SIG-M5 treated with dmso at 0.1 percent for 504 hours (cell line): ENCODE data around the gene MACROH2A1.

Source experiments
- DNase-seq: peaks from one replicate; lab custom pipeline; 2025; ENCODE audit not compliant: unreplicated experiment; lab: John Stamatoyannopoulos, UW

The MACROH2A1 gene

DNA sequence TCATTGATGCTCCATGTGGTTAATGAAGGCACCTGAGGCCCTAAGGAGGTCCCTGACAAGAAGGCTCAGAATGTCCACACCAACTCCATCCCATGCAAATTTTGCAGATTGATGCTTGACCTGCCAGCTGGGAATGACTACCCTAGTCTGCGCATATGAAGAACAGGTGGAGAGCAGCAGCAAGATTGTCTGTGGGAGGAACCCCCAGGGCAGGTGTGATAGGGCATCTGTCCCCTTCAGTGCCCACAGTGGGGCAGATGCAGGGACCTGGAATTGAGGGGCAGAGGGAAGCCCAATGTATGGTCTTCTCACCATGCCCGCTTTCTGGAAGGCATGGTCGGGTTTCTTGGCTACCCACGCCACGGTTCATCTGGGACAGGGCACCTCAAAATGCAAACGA lies 79.6 kb downstream of the MACROH2A1 start:
- no peak for DNase-seq

DNA sequence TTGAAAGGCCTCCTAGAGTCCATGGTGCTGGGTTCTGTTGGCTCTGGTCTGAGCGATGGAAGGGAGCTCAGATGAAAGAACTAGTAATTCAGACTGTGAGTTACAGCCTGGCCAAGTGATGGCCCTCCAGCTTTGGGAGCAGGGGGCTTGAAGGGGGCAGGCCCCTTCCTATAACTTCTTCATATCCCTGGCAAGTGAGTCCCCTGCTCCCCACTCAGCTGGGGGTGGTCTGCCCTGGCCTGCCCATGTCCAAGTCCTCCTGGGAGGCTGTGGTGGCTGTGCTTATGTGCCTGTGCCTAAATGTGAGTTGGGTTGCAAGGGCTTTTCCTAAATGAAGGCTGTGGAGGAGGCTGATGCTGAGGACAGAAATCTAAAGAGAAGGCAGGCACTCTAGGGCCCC lies 80.1 kb downstream of the MACROH2A1 start:
- no peak for DNase-seq

DNA sequence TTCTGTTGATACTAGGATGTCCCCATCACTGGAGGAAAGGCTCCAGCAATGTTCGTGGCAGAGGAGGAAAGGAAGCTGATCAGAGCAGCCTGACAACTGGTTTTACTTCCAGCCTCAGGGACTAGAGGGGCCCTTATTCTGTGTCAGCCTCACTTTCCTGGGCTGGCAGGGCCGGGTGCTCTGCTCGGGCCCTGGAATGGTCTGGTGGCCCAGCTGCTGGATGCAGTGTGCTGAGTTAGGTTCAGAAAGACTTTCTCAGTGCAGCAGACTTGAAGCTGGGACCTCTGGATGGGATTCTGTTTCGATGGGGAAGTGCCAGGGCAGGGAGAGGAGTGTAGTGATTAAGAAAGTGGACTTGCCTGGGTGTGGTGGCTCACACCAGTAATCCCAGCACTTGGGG lies 81.0 kb downstream of the MACROH2A1 start:
- no peak for DNase-seq

DNA sequence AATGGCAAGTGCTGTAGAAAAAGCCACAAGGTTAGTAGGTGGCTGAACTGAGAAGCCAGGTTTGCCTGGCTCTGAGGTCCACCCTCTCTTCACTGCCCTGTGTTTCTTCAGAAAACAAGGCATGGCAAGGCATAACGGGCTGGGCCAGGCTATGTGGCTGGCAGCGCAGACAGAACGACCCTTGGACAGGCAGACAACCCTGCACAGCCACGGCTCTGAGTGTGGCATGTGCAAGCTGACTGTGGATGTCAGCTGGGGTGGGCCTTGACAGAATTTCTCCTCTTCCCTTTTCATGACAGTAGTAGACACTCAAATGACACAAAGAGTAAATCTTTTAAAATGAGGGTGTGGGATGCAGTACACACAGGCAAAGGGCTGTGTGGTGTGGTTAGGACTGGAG lies 81.7 kb downstream of the MACROH2A1 start:
- no peak for DNase-seq

DNA sequence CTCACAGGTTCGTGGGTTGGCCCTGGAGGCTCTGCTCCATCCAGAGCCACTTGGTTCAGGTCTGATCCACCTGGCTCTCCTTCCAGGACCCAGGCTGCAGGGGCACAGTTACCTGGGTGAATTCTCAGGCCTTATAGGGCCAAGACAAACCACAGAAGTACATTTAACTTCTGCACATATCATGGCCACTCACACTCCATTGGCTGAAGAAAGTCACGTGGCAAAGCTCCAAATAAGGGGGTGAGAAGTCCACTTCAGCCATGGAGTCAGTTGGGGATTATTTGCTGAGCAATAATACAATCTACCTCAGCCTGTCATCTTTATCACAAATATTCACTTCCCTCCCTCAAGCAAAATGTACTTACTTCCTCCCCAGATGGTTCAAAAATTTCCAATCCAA lies 83.6 kb downstream of the MACROH2A1 start:
- no peak for DNase-seq

DNA sequence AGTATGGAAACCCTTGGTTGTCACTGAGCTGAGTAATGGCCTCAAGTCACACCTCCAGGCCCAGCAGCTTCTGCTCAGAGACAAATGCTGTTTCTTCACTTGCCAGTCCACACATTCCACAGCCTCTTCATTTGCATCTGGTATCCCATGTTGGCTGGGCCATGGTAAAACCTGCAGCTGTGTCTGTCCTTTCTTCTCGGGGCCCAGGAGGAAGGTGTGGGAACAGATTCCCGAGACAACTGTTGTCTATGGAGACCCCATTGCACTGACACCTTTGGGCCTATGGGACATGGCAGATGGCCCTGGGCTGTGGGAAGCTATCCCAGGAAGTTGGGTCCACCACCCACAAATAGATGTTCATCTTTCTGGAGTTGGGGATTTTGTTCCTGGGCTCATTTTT lies 85.1 kb downstream of the MACROH2A1 start:
- DNase-seq, result no peak

DNA sequence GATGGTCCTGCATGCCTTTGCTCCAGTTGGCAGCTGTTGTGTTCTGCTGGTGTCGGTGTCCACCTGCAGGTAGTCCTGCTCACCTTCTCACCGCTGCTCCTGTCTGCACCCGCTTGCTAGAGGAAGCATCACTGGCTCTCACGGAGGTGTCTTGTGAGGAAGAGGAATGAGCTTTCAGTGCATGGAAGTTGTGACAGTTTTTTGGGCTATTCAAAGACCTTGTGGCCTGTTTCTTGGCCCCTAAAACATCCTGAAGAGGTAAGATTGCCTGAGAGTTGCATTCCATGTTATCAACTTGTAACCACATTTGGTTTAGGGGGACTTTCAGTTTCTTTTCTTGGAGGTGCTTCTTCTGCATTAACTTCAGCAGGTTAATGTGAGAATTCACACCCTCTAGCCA lies 85.6 kb downstream of the MACROH2A1 start:
- DNase-seq, result no peak

DNA sequence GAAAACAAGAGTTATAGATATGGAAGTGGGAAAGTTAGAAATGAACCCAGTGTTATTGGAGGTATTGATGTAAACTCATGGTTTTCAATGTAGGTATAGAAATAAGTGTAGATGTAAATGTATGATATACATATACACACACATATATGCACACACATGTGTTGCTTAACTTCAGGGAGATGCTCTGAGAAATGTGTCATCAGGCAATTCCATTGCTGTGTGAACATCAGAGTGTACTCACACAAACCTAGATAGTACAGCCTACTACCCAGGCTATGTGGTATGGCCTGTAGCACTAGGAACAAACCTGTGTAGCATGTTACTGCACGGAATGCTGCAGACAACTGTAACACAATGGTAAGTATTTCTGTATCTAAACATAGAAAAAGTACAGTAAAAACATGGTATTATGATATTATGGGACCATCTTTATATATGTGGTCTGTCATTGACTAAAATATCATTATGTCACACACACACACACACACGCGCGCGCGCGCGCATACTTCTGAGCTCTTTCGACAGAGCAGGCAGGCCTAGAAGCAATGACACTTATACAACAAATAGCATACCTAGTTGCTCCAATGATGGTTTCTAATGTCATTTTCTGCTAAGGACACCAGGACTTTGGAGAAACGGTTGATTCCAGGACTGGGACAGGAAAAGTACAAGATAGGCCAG lies 86.6 kb downstream of the MACROH2A1 start:
- DNase-seq, result no peak

DNA sequence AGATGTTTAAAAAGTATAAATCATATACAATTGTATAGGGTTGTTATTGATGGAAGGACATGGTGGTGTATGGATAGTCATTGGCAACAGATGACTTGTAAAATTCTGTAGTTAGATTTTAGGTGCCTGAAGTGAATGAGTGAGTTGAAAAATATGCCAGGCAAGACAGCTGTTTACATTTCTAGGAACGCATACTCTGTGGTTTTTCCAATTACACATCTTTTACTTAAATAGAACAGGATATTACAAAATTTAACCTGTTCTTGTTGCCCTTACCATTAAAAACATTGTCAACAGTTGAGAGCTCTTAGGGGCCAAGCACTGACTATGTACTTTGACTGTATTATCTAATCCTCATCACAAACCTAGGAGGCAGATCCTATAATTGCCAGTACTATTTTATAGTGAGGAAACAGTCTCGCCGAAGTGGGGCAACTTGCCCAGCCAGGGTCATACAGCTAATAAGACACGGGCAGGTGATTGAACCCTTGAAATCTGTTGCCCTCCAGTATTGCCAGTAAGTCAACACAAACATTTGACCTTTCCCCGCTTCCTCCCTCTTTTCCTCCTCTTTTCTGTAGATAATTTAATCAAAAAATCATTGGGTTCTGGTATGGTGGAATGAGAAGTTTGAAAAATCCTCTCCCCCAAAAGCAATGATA lies 88.6 kb downstream of the MACROH2A1 start:
- no peak for DNase-seq

DNA sequence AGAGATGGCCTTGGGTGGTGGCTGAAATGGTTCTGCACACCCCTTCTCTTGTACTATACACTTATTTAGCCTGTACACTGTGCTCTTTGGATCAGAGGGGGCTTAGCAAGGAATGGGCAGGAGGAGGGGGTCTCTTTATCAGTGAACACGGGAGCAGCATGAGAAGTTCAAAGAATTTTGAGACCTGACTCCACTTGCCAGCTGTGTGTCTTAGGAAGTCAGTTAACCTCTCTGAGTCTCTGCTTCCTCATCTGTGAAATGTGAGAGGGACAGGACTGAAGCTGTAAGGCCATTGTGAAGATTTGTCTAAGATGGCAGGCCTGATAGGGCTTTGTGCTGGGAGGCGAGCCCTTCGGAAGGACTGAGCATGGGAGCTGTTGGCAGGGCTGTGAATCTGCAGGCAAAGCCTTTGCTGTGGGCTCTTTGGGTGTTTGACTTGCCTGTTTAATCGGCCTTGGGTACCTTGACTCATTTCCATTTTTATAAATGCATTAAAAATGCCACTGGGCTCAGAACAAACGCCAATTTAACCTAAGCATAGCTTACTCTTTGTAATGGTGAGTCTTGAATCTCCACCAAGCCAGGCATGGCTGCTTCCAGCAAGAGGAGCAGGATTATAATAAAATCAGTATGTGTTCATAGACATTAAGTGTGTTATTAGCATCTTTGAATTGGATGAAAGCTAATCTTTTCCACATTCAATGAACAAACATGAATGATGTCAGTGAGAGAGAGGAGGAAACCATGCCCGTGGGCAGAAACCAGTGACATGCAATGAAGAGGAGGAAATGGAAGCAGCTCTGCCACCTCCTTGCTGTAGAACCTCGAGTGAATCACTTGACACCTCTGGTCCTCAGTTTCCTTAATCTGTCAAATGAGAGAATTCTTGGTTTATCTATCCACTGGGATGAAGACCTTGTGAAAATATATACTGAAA lies 89.4 kb downstream of the MACROH2A1 start:
- no peak for DNase-seq

DNA sequence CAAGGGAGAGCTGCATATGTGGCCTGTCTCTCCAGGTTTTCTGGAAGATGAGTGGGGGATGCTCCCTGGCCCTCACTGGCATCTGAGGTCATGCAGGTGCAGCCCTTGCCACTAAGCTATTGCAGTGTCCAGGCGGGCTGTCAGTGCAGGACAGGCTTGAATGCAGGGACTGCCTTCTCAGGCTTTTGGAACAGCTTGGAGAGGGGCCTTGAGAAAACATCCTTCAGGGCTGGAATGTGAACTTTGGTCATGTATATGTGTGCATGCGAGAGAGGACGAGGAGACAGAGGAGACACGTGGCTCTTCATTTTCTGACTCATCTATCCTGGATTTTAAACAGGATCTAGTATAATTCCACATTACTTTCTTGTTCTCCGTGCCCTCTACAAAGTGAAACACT lies 90.3 kb downstream of the MACROH2A1 start:
- DNase-seq, result no peak

DNA sequence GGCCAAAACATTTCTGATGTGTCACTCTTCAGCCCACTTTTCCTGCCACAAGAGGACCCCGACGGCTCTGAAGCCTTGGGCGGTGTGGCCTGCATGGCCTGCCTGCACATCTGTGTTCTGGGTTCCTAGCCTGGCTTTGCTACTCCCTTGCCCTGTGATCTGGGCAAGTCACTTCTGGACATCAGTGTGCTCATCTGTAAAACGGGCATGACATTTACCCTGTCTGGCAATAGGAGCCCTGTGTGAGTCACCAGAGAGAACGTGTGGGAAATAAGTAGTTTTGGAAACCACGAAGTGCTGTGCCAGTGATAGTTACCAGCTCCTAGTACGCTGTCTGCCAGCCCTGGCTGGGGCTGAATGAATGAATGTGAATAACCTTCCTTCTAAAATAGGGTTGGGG lies 90.8 kb downstream of the MACROH2A1 start:
- no peak for DNase-seq

DNA sequence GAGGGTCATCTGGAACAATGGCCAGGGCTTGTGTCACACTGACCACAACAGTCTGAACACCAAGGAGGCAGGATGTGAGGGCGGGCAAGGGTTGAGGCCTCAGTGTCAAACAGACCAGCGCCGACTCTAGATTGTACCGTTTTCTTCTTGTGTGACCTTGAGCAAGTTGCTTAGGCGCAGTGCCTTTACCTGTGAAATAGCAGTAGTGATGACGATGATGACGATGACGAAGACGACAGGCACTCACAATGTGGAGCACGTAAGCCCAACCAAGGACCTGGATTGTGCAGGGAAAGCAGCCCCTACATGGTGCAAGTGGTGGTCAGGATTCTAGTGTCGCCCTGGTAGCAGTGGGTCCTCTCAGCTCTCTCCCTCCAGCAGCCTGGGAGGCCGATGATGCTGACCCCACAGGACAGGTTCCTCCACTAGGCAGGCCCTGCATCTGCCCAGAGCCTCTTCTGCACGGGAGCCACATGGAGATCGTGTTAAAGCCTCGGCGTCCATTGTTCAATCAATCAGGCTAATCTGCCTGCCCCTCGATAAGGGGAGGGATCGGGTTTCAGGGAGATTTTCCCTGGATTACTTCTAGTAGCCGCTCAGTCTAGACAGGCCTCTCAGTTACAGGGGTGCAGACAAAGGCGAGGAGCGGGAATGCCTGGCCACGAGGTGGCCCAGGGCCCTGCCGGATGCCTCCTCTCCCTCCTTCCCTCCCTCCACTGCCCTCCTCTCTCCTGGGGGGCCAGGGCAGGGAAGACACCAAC lies 91.7 kb downstream of the MACROH2A1 start:
- DNase-seq, result no peak

DNA sequence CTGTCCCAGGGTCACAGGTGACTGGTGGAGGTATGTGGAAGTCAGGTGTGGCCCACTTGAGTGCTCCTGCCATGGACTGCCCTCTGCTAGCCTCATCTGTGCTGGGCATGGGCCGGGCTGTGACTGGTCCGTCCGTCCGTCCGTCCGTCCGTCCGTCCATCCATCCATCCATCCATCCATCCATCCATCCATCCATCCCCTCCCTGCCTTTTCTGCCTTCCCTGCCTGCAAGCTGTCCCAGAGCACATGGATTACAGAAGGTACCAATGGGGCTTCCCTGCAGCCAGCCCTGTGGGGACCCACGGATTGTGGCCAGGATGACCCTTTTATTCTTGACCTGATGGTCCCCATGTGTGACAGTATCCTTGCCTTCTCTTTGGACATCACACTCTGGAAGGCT lies 92.5 kb downstream of the MACROH2A1 start:
- DNase-seq, result no peak

DNA sequence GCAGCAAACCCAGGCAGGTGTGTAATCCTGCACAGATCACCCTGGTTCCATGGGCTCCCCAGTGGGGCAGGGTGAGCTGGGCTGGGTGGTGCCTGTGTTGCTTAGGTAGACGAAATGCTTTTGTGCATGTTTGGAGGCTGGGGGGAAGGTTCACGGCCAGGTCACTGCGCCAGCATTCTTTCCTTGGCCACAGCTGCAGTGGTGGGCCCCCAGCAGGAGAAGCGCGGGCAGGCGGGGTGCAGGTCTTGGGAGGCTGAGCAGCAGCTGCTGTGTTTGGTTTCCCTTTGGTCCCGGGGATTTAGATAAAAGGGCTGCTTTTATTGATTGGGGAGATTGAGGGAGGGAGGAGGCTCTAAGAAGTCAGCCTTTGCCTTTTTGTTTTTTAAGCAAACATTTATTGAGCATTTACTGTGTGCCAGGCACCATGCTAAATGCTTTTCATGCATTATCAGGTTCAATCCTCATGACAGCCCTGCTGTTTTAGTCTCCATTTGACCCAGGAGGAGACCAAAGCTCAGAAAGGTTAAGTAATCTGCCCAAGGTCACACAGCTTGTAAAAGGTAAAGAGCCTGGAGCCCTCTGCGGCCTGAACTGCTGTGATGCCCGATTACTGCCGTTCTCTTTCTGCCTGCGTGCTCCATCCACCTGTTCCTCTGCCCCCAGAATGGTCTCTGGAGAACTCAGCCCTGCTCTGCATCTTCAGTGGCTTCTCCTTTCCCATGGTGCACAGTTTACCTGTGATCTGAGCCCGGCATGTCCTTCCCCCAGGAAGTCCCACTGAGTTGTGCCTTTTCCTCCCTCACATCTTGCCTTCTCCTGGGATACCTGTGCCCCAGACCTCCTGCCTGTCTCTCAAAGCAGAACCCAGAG lies 94.4 kb downstream of the MACROH2A1 start:
- no peak for DNase-seq

DNA sequence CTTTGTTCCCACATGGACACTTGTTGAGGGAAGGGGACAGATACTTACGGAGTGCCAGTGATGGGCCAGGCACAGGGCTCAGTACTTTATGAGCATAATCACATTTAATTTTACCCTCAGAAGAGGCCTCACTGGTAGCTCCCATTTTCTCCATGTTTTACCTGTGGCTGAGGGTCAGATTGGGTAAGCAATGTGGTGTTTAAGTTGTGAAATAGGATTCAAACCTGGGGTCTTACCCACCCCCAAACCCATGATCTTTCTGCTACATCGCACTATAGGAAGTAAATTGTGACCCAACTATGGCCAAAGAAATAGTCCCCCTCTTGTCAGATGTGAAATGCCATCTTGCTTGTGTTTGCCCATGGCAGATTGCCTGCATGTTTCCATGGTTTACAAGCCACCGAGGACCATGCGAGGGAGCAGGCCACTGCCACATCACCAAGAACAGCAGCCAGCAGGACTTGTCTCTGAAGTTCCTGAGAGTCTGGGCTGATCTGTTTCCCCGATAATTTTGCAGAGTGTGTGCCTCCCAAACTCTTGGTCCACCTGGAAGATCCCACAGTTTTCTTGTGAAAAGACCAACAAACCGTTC lies 95.4 kb downstream of the MACROH2A1 start:
- no peak for DNase-seq

DNA sequence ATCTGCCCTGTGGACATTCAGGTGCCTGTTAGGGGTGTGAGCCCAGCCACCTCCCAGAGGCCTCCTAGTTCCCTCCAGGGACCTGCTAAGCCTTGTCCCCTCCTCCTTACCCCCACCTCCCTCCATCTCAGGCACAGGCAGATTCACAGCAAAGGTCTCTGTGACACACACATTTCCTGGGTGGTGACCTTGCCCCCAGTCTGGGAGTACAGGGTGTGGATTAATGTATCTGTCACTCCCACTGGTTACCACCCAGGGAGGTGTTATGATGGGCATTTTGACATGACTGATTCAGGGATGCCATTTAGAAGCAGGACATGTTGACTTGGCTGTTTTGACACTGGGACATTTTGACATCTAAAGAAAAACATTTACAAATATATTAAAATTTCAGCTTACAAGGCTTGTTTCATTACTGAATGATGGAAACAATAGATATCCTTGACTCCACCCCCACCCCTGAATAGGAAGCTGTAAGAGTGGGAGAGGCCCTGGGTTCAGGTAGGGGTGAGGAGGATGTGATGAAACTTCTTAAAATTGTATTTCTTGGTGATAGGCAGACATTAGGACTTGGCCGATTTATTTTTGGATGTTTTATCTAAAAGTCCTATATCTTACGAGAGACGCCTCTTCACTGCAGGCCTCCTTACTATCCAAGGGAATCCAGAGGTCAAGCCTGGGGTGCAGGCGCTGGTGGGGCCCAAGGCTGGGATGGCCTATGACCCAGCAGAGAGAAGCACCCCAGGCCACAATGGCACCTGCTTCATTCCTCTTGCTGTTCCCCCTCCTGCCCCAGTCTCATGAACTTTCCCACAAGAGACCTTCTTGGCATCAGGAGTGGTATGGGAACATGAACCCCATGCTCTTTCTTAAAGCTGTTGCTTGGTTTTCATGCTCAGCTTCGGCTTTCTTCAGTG lies 101.9 kb downstream of the MACROH2A1 start:
- no peak for DNase-seq

DNA sequence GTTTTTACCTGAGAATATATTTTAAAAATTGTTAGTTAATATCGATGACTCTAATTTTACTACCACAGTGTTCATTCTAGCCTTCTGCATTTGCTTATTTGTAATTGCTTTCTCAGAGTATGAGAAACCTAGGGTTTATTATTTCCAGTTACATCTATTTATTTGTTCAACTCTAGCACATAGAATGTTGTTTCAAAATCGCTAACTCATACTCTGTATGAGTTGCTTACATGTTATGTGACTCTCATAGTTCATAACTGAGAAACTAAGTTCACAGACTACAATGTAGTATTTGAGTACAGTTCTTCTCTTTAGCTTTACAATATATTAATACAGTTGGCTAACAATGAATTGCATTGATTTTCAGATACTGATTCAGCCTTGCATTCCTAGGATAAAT lies 103.2 kb downstream of the MACROH2A1 start:
- DNase-seq, result no peak

DNA sequence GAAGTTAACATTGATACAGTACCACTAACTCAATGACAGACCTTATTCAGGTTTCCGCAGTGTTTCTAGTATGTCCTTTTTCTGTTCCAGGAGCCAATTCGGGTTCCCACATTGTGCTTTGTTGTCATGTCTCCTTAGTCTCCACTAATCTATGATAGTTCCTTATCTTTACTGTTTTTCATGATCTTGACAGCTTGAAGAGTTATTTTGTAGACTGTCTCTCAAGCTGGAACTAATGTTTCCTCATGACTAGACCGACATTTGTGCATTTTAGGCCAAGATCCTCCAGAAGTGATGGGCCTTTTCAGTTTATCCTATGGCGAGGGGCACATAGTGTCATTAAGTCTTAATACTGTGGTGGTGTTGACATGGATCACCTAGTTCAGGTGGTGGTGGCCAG lies 104.2 kb downstream of the MACROH2A1 start:
- no peak for DNase-seq
